Karpas-422 (cell line): ENCODE results near the gene NR3C1. TPM values are rescaled to one million over a fixed set of nuclear protein-coding genes. Genes with fewer than 3 reads are reported as not detected.

Experiments
- DNase-seq: peaks from one replicate; pipeline ENCODE4 v3.0.0-alpha.2; 2015
- H2AFZ ChIP-seq: fragments of 200-600 bp; sonication (generic); 2 replicates; pipeline ENCODE4 v1.6.1; 2014; ENCODE audit warnings: antibody characterized with exemption, low read length, mixed read lengths
- H3K27ac ChIP-seq: fragments of 200-600 bp; sonication (generic); 2 replicates; pipeline ENCODE4 v1.5.1; 2014; ENCODE audit warnings: mild to moderate bottlenecking, low read length, moderate library complexity
- H3K27me3 ChIP-seq: fragments of 200-600 bp; sonication (generic); 2 replicates; pipeline ENCODE4 v1.6.1; 2014; ENCODE audit warnings: low read length, mixed read lengths
- H3K36me3 ChIP-seq: fragments of 200-600 bp; sonication (generic); 2 replicates; pipeline ENCODE4 v1.6.1; 2014; ENCODE audit warnings: low read length, mixed read lengths; ENCODE audit not compliant: insufficient read depth
- H3K4me1 ChIP-seq: fragments of 200-600 bp; sonication (generic); 2 replicates; pipeline ENCODE4 v1.6.1; 2014; ENCODE audit warnings: mild to moderate bottlenecking, low read length, mixed read lengths
- H3K4me2 ChIP-seq: fragments of 200-600 bp; sonication (generic); 2 replicates; pipeline ENCODE4 v1.6.1; 2014; ENCODE audit warnings: low read length, low read depth, mild to moderate bottlenecking; ENCODE audit not compliant: poor library complexity, severe bottlenecking
- H3K4me3 ChIP-seq: fragments of 200-600 bp; sonication (generic); 2 replicates; pipeline ENCODE4 v1.5.1; 2014; ENCODE audit warnings: mild to moderate bottlenecking, antibody characterized with exemption, low read length, mixed read lengths
- H3K79me2 ChIP-seq: fragments of 200-600 bp; sonication (generic); 2 replicates; pipeline ENCODE4 v1.6.1; 2014; ENCODE audit warnings: mild to moderate bottlenecking, low read length, mixed read lengths
- H3K9ac ChIP-seq: fragments of 200-600 bp; sonication (generic); 2 replicates; pipeline ENCODE4 v1.6.0; 2014; ENCODE audit warnings: low read length
- H3K9me2 ChIP-seq: fragments of 200-600 bp; sonication (generic), shearing (Covaris generic); replicated peaks from 2 replicates; pipeline ENCODE4 v1.6.0; 2014; ENCODE audit warnings: mild to moderate bottlenecking, low read length, moderate library complexity; ENCODE audit not compliant: insufficient read depth
- H3K9me3 ChIP-seq: fragments of 300-700, 200-600 bp; sonication (generic); 2 replicates; pipeline ENCODE4 v1.6.1; 2014; ENCODE audit warnings: low read length, mixed read lengths
- H4K20me1 ChIP-seq: fragments of 200-600 bp; sonication (generic); 2 replicates; pipeline ENCODE4 v1.6.1; 2014; ENCODE audit warnings: mild to moderate bottlenecking, antibody characterized with exemption, low read length, low read depth; ENCODE audit not compliant: insufficient read depth
- total RNA-seq: library from RNA; depleted of rRNA; stranded (reverse); fragments of >200 nt; shearing (Covaris generic); gene quantifications from 2 replicates; pipeline ENCODE4 v1.2.3, GENCODE V29; 2014; ENCODE audit warnings: low replicate concordance

Gene NR3C1
- total RNA-seq, 1 experiment from 2014 or later = 364 TPM

DNA sequence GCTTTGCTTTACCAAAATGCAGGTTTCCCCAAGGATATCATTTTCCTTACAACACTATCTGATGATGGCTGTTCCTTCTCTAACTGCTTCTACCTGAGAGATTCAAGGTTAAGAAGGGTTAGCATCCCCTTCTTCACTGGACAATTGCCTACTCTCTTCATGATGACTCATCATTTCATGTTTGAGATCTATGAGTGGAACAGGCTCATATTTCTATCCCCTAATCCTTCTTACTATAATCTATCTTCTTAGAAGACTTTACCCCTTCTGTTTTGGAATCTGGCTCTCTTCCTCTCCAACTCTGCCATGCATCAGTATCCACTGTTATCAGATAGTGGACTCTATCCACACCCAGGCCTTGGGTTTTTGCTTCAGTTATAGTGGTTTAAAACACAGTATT is 54.3 kb downstream of the NR3C1 start:
- H3K36me3 ChIP-seq = peaks cover 61% of the 10 kb centered on the region
- H4K20me1 ChIP-seq = peaks cover 71% of the 10 kb centered on the region
- no peak overlapping the region for H2AFZ ChIP-seq
- H3K9me3 ChIP-seq = no peaks in the 10 kb centered on the region
- peaks cover 80% of the 10 kb centered on the region for H3K4me1 ChIP-seq
- H3K9ac ChIP-seq = no peak overlapping the region
- peak overlapping the region; percentile 42 for H3K27ac ChIP-seq
- H3K79me2 ChIP-seq = peaks cover 100% of the 10 kb centered on the region
- H3K4me3 ChIP-seq = no peak overlapping the region
- DNase-seq = no peak
- H3K9me2 ChIP-seq = no peaks in the 10 kb centered on the region
- H3K4me2 ChIP-seq = no peak overlapping the region
- H3K27me3 ChIP-seq = no peaks in the 10 kb centered on the region

DNA sequence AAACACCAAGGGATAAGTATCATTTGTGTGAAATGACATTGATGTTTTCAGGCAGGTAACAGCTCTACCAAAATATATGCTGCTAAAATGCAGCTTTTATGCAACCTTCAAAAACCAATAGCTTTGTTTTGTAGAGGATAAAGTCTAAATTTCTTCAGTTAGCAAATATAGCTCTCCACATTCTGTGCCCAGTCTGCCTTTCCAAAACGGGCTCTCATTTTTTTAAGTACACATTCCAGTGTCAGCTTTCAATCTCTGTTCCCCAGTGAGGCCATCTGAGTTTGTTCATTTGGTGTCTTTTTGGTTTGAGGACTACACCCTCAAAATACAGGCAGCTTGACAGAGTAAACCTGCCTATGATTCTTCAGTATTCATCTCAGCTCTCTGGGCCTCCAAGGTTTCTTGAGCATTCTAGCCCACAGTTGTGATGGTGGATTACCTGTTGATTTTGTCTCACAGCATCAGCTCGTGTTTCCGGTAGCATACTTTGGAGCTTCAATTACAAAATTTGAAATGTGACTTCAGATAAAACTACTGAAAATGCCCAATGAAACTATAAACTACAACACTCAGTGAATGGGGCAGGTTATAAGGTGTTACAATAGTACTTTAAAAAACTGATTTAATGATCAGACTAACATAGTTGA is 55.7 kb downstream of the NR3C1 start:
- Histone ChIP-seq H2AFZ (no peak overlapping the region), H3K4me1 (peaks cover 77% of the 10 kb centered on the region), H3K9me3 (no peaks in the 10 kb centered on the region), H3K36me3 (peaks cover 62% of the 10 kb centered on the region), H3K4me2 (no peak overlapping the region), H3K9me2 (no peaks in the 10 kb centered on the region), H3K9ac (no peak overlapping the region), H3K79me2 (peaks cover 100% of the 10 kb centered on the region), H3K27ac (peak overlapping the region; percentile 43; the same call in 1 of the 2 replicates), H3K4me3 (no peak overlapping the region), H3K27me3 (no peaks in the 10 kb centered on the region), H4K20me1 (peaks cover 68% of the 10 kb centered on the region)
- no peak for DNase-seq

DNA sequence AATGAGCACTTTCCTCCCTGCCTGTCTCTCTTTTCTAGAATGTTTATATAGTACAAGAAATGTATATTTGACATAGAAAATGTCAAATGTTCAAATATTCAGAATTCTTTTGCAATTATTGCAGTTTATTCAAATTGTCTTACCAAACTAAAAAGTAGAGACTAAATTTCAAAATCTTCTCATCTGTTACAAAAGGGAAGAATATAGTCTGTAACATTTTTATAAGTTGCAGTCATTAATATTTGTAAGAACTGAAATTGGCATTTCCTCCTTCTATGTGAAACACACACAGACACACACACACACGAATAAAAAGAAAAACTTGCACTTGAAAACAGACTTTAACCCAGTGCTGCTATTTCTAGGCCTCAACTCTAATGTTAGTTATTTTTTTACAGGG is 56.4 kb downstream of the NR3C1 start:
- no peak overlapping the region for H2AFZ ChIP-seq
- peaks cover 73% of the 10 kb centered on the region for H4K20me1 ChIP-seq

DNA sequence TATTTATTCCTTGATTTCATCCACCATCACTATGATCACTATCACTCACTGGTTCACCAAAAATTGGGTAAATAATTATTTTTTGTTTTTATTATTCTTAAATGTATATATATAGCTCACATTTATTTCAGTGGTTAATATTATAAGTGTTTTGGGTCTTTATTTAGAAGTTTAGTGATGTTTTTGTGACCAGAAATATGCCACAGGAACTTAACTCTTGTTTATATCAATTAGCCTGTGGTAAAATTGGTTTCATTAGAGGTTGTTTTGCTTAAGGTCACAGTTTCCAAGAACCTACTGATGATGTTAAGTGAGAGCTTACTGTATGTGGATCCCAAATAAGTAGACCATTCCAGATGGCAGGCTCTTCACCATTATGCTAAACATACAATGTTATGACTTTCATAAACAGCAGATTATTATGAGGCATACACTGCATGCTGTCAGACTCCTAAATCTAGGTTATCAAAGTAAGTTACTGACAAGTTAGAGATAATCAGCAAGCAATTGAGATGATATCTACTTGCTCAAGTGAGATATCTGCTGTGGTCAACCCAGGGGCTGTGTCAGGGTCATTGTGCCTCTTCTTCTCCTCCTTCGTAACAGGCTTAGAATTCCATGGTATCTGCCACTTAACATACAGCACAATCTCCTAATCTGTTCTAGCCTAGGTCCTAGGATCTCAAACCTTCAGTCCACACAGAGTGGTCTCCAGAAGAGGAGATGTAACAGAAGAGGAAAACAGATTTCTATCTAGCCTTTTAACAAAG is 57.6 kb downstream of the NR3C1 start:
- peaks cover 75% of the 10 kb centered on the region for H4K20me1 ChIP-seq
- no peak for DNase-seq
- no peak overlapping the region for H3K9ac ChIP-seq
- no peaks in the 10 kb centered on the region for H3K9me2 ChIP-seq
- peaks cover 100% of the 10 kb centered on the region for H3K79me2 ChIP-seq
- H3K27me3 ChIP-seq = no peaks in the 10 kb centered on the region
- H3K27ac ChIP-seq = no peak overlapping the region
- no peak overlapping the region for H2AFZ ChIP-seq
- no peaks in the 10 kb centered on the region for H3K9me3 ChIP-seq
- peaks cover 68% of the 10 kb centered on the region for H3K36me3 ChIP-seq
- H3K4me1 ChIP-seq = peaks cover 70% of the 10 kb centered on the region
- no peak overlapping the region for H3K4me3 ChIP-seq
- no peak overlapping the region for H3K4me2 ChIP-seq

More for the DNA sequence above, 56.4 kb downstream of the NR3C1 start:
- H3K9me3 ChIP-seq = no peaks in the 10 kb centered on the region
- H3K79me2 ChIP-seq = peaks cover 100% of the 10 kb centered on the region
- H3K9ac ChIP-seq = no peak overlapping the region
- H3K4me1 ChIP-seq = peaks cover 77% of the 10 kb centered on the region
- H3K36me3 ChIP-seq = peaks cover 66% of the 10 kb centered on the region
- no peaks in the 10 kb centered on the region for H3K27me3 ChIP-seq
- no peak overlapping the region for H3K4me3 ChIP-seq
- DNase-seq = no peak
- peak overlapping the region; percentile 43; the same call in 1 of the 2 replicates for H3K27ac ChIP-seq
- H3K4me2 ChIP-seq = no peak overlapping the region
- no peaks in the 10 kb centered on the region for H3K9me2 ChIP-seq

DNA sequence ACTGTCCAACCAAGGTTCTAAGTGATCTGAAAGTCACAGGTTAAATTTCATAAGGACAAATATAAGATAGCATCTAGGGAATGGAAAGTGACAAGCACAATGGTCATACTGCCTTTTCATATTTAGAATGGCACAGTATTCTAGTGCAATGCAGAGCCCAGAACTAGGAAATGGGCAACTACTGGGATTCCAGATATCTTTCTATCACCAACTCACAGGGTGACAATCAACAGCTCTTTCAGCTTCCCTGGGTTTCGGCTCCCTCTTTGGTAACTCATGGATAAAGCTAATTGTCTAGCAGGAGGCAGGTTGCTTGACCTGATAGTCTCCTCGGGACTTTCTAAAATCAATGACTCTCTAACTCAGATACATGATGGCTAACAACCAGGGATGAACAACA is 60.4 kb downstream of the NR3C1 start:
- H3K27me3 ChIP-seq = no peaks in the 10 kb centered on the region
- H3K9me3 ChIP-seq = no peaks in the 10 kb centered on the region
- H3K9ac ChIP-seq = no peak overlapping the region
- H3K4me3 ChIP-seq = no peak overlapping the region
- no peaks in the 10 kb centered on the region for H3K9me2 ChIP-seq
- H3K4me2 ChIP-seq = no peak overlapping the region
- peaks cover 71% of the 10 kb centered on the region for H3K36me3 ChIP-seq
- H3K27ac ChIP-seq = no peak overlapping the region; the same call in 1 of the 2 replicates
- peaks cover 47% of the 10 kb centered on the region for H4K20me1 ChIP-seq
- H3K79me2 ChIP-seq = peaks cover 100% of the 10 kb centered on the region
- peaks cover 48% of the 10 kb centered on the region for H3K4me1 ChIP-seq
- no peak for DNase-seq
- H2AFZ ChIP-seq = no peak overlapping the region

DNA sequence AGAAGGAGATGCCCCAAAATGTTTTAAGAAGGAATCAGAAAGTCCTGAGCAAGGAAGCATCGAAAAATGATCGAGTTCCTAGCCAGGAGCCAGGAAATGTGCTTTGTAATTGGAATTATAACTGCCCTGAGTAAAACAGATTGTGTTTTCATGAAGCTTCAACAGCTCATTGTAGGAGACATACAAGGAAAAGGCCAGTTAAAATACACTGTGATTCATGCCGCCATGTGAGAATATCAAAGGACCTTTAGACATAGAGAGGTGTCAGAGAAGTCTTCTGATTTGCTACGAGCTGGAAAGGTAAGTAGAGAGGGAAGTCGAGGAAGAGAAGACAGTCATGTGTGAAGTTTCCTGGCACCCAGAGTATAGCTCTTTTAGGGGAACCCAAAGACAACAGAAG is 60.9 kb downstream of the NR3C1 start:
- Histone ChIP-seq H2AFZ (no peak overlapping the region), H3K4me3 (no peak overlapping the region), H3K36me3 (peaks cover 71% of the 10 kb centered on the region), H3K27me3 (no peaks in the 10 kb centered on the region), H3K79me2 (peaks cover 100% of the 10 kb centered on the region), H3K4me2 (no peak overlapping the region), H3K9ac (no peak overlapping the region), H3K4me1 (peaks cover 44% of the 10 kb centered on the region), H3K27ac (peak overlapping the region; percentile 53; the same call in 1 of the 2 replicates), H3K9me2 (no peaks in the 10 kb centered on the region), H4K20me1 (peaks cover 43% of the 10 kb centered on the region), H3K9me3 (no peaks in the 10 kb centered on the region)
- no peak for DNase-seq

DNA sequence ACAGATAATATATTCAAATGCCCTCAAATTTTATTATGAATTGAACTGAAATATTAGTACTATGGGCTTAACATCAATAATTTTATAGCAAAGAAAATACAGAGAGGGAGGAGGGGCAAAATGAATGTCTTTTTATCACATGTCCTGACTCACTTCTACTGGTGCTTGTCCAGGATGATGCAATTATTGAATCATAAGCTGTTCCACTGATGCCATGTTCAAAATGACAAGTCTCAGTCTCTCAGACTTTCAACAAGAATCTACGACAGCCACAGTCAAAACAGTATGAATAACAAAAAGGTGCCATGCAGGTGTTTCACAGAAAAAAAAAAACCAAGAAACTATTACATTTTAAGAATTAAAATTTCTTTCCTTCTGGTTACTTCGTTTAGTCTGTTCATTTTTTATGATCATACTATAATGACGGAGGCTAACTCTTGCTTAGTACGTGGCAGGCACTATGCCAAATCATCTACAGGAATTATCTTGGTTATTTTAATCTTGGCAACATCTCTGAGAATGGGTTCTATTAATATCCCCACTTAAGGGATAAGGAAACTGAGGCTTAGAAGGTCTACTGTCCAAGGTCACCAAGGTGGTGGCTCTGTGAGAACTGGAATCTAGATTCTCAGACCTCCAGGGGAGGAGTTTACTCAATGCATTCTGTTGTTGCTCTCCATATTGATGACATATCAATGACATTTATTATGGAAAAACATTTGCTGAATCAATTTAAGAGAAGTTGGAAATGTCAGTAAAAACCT is 61.5 kb downstream of the NR3C1 start:
- H3K79me2 ChIP-seq = peaks cover 100% of the 10 kb centered on the region

More for the DNA sequence above, 61.5 kb downstream of the NR3C1 start:
- peaks cover 71% of the 10 kb centered on the region for H3K36me3 ChIP-seq
- no peak overlapping the region for H3K9ac ChIP-seq
- H3K9me2 ChIP-seq = no peaks in the 10 kb centered on the region
- H3K4me3 ChIP-seq = no peak overlapping the region
- DNase-seq = no peak
- no peaks in the 10 kb centered on the region for H3K9me3 ChIP-seq
- peaks cover 36% of the 10 kb centered on the region for H4K20me1 ChIP-seq
- H3K27ac ChIP-seq = peak overlapping the region; percentile 53
- no peak overlapping the region for H3K4me2 ChIP-seq
- H3K27me3 ChIP-seq = no peaks in the 10 kb centered on the region
- H2AFZ ChIP-seq = no peak overlapping the region
- peaks cover 37% of the 10 kb centered on the region for H3K4me1 ChIP-seq
